Caco-2 (cell line): ENCODE results near the gene DHRS7C. TPM values are rescaled to one million over a fixed set of nuclear protein-coding genes. Genes with fewer than 3 reads are reported as not detected.

ENCODE experiments used
- BruUV-seq: library from RNA; stranded (reverse); fragments of 400-500 nt; replicated peaks from 2 replicates; lab custom pipeline; 2021; lab: Mats Ljungman, UMichigan
- CTCF ChIA-PET: fragments of 300-600 bp; sonication (Branson Sonifier 250); formaldehyde crosslinking; loops from one replicate; lab custom pipeline; 2022; ENCODE audit warnings: antibody characterized with exemption; lab: Charles Lee
- POLR2A ChIA-PET: fragments of 300-600 bp; sonication (Branson Sonifier 250); formaldehyde crosslinking; loops from one replicate; lab custom pipeline; 2022; ENCODE audit warnings: antibody characterized with exemption; lab: Charles Lee
- DNase-seq, 2 experiments: peaks; one replicate each; pipeline versions ENCODE4 v3.0.0 to v3.0.0-alpha.2; 2020 to 2022
- H3K27me3 ChIP-seq: replicated peaks from 2 replicates; pipeline ENCODE4 v1.6.0; 2011; ENCODE audit warnings: low read length; ENCODE audit not compliant: control insufficient read depth, insufficient read depth
- H3K36me3 ChIP-seq: 2 replicates; pipeline ENCODE4 v1.5.1; 2011; ENCODE audit warnings: low read length; ENCODE audit not compliant: control insufficient read depth, insufficient read depth
- H3K4me1 ChIP-seq: fragments of 250-450 bp; sonication (Bioruptor Pico); 2 replicates; pipeline ENCODE4 v1.5.1; 2020; ENCODE audit warnings: mild to moderate bottlenecking
- H3K4me3 ChIP-seq: 2 replicates; pipeline ENCODE4 v1.5.1; 2011; ENCODE audit warnings: low read depth, mild to moderate bottlenecking, control low read depth, low read length
- H3K9me3 ChIP-seq: fragments of 250-450 bp; sonication (Bioruptor Pico); 2 replicates; pipeline ENCODE4 v1.5.1; 2020; ENCODE audit warnings: mild to moderate bottlenecking, moderate library complexity
- H3K27ac Mint-ChIP-seq: one replicate; pipeline ENCODE4 v1.8.0; 2022; ENCODE audit warnings: mixed read lengths; ENCODE audit not compliant: unreplicated experiment
- H3K27me3 Mint-ChIP-seq: one replicate; pipeline ENCODE4 v1.8.0; 2022; ENCODE audit warnings: mixed read lengths; ENCODE audit not compliant: insufficient read depth, unreplicated experiment
- H3K36me3 Mint-ChIP-seq: one replicate; pipeline ENCODE4 v1.8.0; 2022; ENCODE audit warnings: mild to moderate bottlenecking, mixed read lengths; ENCODE audit not compliant: insufficient read depth, unreplicated experiment
- H3K4me1 Mint-ChIP-seq: one replicate; pipeline ENCODE4 v1.8.0; 2022; ENCODE audit warnings: low read depth, mixed read lengths; ENCODE audit not compliant: unreplicated experiment
- H3K4me3 Mint-ChIP-seq: one replicate; pipeline ENCODE4 v1.8.0; 2022; ENCODE audit warnings: mild to moderate bottlenecking, moderate library complexity, mixed read lengths; ENCODE audit not compliant: unreplicated experiment
- H3K9me3 Mint-ChIP-seq: one replicate; pipeline ENCODE4 v1.8.0; 2022; ENCODE audit warnings: mixed read lengths; ENCODE audit not compliant: unreplicated experiment
- intact Hi-C: fragments of 100-400 bp; cut with micrococcal nuclease; formaldehyde crosslinking; loops from one replicate; pipeline ENCODE4 v1.10.0; 2022; ENCODE audit not compliant: unreplicated experiment
- total RNA-seq: library from RNA; stranded (reverse); gene quantifications from 2 replicates; pipeline ENCODE4 v1.2.3, GENCODE V29; 2022
- TF ChIP-seq, protein P1 (sequence below), 2 experiments: fragments of 200-600 bp in 1 of 2; IDR thresholded peaks; 1 replicate in 1 of 2; 2 replicates in 1 of 2; pipeline versions ENCODE4 v1.5.1 to v1.8.0; 2011 to 2022; ENCODE audit warnings: antibody characterized with exemption in 1 of 2, control low read depth in 1 of 2, inconsistent platforms in 1 of 2, low read depth in 1 of 2, low read length in 1 of 2, mild to moderate bottlenecking in 1 of 2, moderate library complexity in 1 of 2; ENCODE audit not compliant: insufficient read depth in 1 of 2, severe bottlenecking in 1 of 2, unreplicated experiment in 1 of 2

Gene DHRS7C
- total RNA-seq, 1 experiment from 2014 or later, result not detected

DNA sequence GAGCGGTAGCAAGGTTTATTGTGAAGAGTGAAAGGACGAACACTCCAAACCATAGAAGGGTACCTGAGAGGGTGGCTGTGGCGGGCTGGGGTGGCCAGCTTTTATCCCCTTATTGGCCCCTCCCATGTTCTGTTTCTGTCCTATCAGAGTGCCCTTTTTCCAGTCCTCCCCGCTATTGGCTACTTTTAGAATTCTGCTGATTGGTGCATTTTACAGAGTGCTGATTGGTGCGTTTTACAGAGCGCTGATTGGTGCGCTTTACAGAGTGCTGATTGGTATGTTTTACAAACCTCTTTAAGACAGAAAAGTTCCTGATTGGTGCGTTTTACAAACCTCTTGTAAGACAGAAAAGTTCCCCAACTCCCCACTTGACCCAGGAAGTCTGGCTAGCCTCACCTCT is 18.0 kb upstream of the DHRS7C start:
- ChIA-PET CTCF (no interaction called here), POLR2A (no interaction called here)
- no TSS peak for BruUV-seq
- Mint-ChIP-seq H3K27me3 (peaks cover 2% of the 10 kb centered on the region), H3K9me3 (no peaks in the 10 kb centered on the region), H3K27ac (no peak overlapping the region), H3K36me3 (no peaks in the 10 kb centered on the region), H3K4me3 (no peak overlapping the region), H3K4me1 (no peaks in the 10 kb centered on the region)
- Histone ChIP-seq H3K4me3 (no peak overlapping the region), H3K27me3 (no peaks in the 10 kb centered on the region), H3K36me3 (no peaks in the 10 kb centered on the region), H3K4me1 (0 out of 2 replicates have a peak, but pooled peaks cover 4% of the 10 kb centered on the region), H3K9me3 (no peaks in the 10 kb centered on the region)
- TF ChIP-seq, protein P1, sequence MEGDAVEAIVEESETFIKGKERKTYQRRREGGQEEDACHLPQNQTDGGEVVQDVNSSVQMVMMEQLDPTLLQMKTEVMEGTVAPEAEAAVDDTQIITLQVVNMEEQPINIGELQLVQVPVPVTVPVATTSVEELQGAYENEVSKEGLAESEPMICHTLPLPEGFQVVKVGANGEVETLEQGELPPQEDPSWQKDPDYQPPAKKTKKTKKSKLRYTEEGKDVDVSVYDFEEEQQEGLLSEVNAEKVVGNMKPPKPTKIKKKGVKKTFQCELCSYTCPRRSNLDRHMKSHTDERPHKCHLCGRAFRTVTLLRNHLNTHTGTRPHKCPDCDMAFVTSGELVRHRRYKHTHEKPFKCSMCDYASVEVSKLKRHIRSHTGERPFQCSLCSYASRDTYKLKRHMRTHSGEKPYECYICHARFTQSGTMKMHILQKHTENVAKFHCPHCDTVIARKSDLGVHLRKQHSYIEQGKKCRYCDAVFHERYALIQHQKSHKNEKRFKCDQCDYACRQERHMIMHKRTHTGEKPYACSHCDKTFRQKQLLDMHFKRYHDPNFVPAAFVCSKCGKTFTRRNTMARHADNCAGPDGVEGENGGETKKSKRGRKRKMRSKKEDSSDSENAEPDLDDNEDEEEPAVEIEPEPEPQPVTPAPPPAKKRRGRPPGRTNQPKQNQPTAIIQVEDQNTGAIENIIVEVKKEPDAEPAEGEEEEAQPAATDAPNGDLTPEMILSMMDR (IDR thresholded peaks at IDR 0.05; ENCODE audit: insufficient read depth in 1 of 2, low read depth in 1 of 2, low read length in 1 of 2, severe bottlenecking in 1 of 2, unreplicated experiment in 1 of 2), result no peak
- intact Hi-C loops, result no loop called here
- no peak for DNase-seq

DNA sequence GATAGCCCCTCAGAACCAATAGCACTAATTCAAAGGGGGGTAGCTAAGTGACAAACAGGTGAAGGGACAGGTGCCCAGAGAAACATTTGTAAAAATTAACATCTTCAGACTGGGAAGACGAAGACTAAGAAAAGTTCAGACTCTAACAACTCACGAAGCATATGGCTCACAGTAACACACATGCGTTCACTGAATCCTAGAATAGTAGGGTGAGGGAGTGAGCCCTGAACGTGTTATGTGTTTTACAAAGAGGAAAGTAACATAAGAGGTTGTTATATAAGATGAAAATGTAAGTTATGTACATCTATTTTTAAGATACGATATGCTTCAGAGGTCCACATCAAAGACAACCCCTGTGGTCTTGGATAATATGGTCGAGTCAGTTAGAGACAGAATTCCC is 15.3 kb upstream of the DHRS7C start:
- Mint-ChIP-seq H3K27ac (no peak overlapping the region), H3K4me3 (no peak overlapping the region), H3K4me1 (no peaks in the 10 kb centered on the region), H3K36me3 (no peaks in the 10 kb centered on the region), H3K27me3 (peaks cover 2% of the 10 kb centered on the region), H3K9me3 (no peaks in the 10 kb centered on the region)
- intact Hi-C loops, result no loop called here
- no peak overlapping the region for H3K4me3 ChIP-seq
- POLR2A ChIA-PET, result no interaction called here
- no TSS peak for BruUV-seq
- no peaks in the 10 kb centered on the region for H3K36me3 ChIP-seq
- H3K27me3 ChIP-seq, result no peaks in the 10 kb centered on the region
- H3K4me1 ChIP-seq, result 0 out of 2 replicates have a peak, but pooled peaks cover 4% of the 10 kb centered on the region
- no peaks in the 10 kb centered on the region for H3K9me3 ChIP-seq
- CTCF ChIA-PET, result no interaction called here
- DNase-seq, result no peak
- TF ChIP-seq, protein P1 (IDR thresholded peaks at IDR 0.05; ENCODE audit: insufficient read depth in 1 of 2, low read depth in 1 of 2, low read length in 1 of 2, severe bottlenecking in 1 of 2, unreplicated experiment in 1 of 2), result no peak

DNA sequence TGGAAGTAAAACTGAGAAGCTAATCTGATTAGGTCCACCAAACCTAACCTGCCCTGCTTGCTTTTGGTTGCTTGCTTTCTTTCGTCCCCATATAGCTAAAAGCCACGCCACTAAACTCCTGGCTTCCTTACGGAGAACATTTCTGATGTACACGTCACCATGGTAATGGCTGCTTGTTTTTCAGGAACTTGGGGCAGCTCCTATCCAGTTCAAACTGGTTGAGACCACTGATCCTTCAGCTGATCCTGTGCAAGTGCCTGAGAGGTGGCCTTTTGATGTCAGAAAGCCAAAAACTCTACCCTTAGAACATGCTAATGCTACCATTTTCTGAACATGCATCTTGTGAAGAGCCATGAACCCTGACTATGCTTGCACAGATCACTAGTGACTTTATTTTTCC is 14.4 kb upstream of the DHRS7C start:
- H3K4me3 Mint-ChIP-seq, result no peak overlapping the region
- H3K4me1 Mint-ChIP-seq, result no peaks in the 10 kb centered on the region
- Histone ChIP-seq H3K9me3 (no peaks in the 10 kb centered on the region), H3K4me3 (no peak overlapping the region), H3K36me3 (no peaks in the 10 kb centered on the region), H3K27me3 (no peaks in the 10 kb centered on the region), H3K4me1 (no peaks in the 10 kb centered on the region)
- no peaks in the 10 kb centered on the region for H3K36me3 Mint-ChIP-seq
- DNase-seq, result no peak
- intact Hi-C loops, result no loop called here
- POLR2A ChIA-PET, result no interaction called here
- peaks cover 2% of the 10 kb centered on the region for H3K27me3 Mint-ChIP-seq
- H3K9me3 Mint-ChIP-seq, result no peaks in the 10 kb centered on the region
- BruUV-seq, result no TSS peak
- no peak overlapping the region for H3K27ac Mint-ChIP-seq
- TF ChIP-seq, protein P1 (IDR thresholded peaks at IDR 0.05; ENCODE audit: insufficient read depth in 1 of 2, low read depth in 1 of 2, low read length in 1 of 2, severe bottlenecking in 1 of 2, unreplicated experiment in 1 of 2), result no peak
- CTCF ChIA-PET, result no interaction called here
